Measurements from ENCODE around the gene CLSTN2.
"Not testable (repeated sequence)": the region's sequence is repeated elsewhere in the genome, so short reads cannot be mapped to it uniquely, and the experiment has no call there.

CLSTN2 gene

GRCh38 chr3:140406655-140407054 is 471.7 kb downstream of the CLSTN2 start:
- no peak for TF ChIP-seq Cebpa-rat (IDR thresholded peaks at IDR 0.05)
- Histone ChIP-seq H3K4me3 (no peak overlapping the region), H3K27me3 (no peaks in the 10 kb centered on the region), H3K4me2 (no peak overlapping the region), H4K20me1 (no peaks in the 10 kb centered on the region), H3K4me1 (peaks cover 0 to 19% (median 0%) of the 10 kb centered on the region in 10 experiments; a peak in 7 of 20 replicates), H3K9me3 (replicated peaks in 1 of 11) (peaks cover 0 to 18% (median 4%) of the 10 kb centered on the region in 11 experiments; a peak in 8 of 22 replicates), H3K9ac (no peak overlapping the region), H3K27ac (no peak overlapping the region), H3K36me3 (no peaks in the 10 kb centered on the region)

GRCh38 chr3:140408252-140408651 is 473.3 kb downstream of the CLSTN2 start:
- Histone ChIP-seq H3K4me3 (no peak overlapping the region), H3K4me2 (no peak overlapping the region), H3K27ac (no peak overlapping the region), H3K9me3 (replicated peaks in 1 of 11) (peaks cover 0 to 18% (median 4%) of the 10 kb centered on the region in 11 experiments; a peak in 8 of 22 replicates), H3K27me3 (no peaks in the 10 kb centered on the region), H3K4me1 (peaks cover 0 to 9% (median 0%) of the 10 kb centered on the region in 10 experiments; a peak in 7 of 20 replicates), H3K36me3 (no peaks in the 10 kb centered on the region), H4K20me1 (no peaks in the 10 kb centered on the region), H3K9ac (no peak overlapping the region)
- no peak for TF ChIP-seq Cebpa-rat (IDR thresholded peaks at IDR 0.05)

- H4K20me1 ChIP-seq, result no peaks in the 10 kb centered on the region
- H3K4me2 ChIP-seq, result no peak overlapping the region
- H3K36me3 ChIP-seq, result no peaks in the 10 kb centered on the region
- no peak overlapping the region for H3K27ac ChIP-seq
- peaks cover 0 to 14% (median 0%) of the 10 kb centered on the region in 11 experiments; a peak in 1 of 22 replicates for H3K9me3 ChIP-seq (replicated peaks in 1 of 11)
- no peaks in the 10 kb centered on the region for H3K27me3 ChIP-seq
- no peaks in the 10 kb centered on the region for H3K4me1 ChIP-seq
- no peak overlapping the region for H3K4me3 ChIP-seq
- no peak overlapping the region for H3K9ac ChIP-seq
- TF ChIP-seq Cebpa-rat (IDR thresholded peaks at IDR 0.05), result no peak
Observed at GRCh38 chr3:140416666-140417065, 481.7 kb downstream of the CLSTN2 start.

- no peaks in the 10 kb centered on the region for H3K27me3 ChIP-seq
- no peaks in the 10 kb centered on the region for H3K9me3 ChIP-seq (replicated peaks in 1 of 11)
- no peaks in the 10 kb centered on the region for H3K4me1 ChIP-seq
- no peak overlapping the region for H3K9ac ChIP-seq
- H3K36me3 ChIP-seq, result no peaks in the 10 kb centered on the region
- no peak overlapping the region for H3K4me3 ChIP-seq
- no peak overlapping the region for H3K4me2 ChIP-seq
- no peak overlapping the region for H3K27ac ChIP-seq
- no peak for TF ChIP-seq Cebpa-rat (IDR thresholded peaks at IDR 0.05)
- no peaks in the 10 kb centered on the region for H4K20me1 ChIP-seq
Observed at GRCh38 chr3:140420621-140421357, 485.8 kb downstream of the CLSTN2 start.

GRCh38 chr3:140421884-140422283 is 486.9 kb downstream of the CLSTN2 start:
- Histone ChIP-seq H3K36me3 (no peaks in the 10 kb centered on the region), H3K27ac (no peak overlapping the region), H3K27me3 (no peaks in the 10 kb centered on the region), H3K4me1 (no peaks in the 10 kb centered on the region), H3K9ac (no peak overlapping the region), H4K20me1 (no peaks in the 10 kb centered on the region), H3K4me2 (no peak overlapping the region), H3K9me3 (replicated peaks in 1 of 11) (no peaks in the 10 kb centered on the region), H3K4me3 (no peak overlapping the region)
- no peak for TF ChIP-seq Cebpa-rat (IDR thresholded peaks at IDR 0.05)

- no peak overlapping the region; a peak in 1 of 22 replicates for H3K27ac ChIP-seq
- no peaks in the 10 kb centered on the region for H3K27me3 ChIP-seq
- no peak overlapping the region for H3K4me3 ChIP-seq
- H3K36me3 ChIP-seq, result no peaks in the 10 kb centered on the region
- no peaks in the 10 kb centered on the region for H3K9me3 ChIP-seq (replicated peaks in 1 of 11)
- H3K4me1 ChIP-seq, result no peaks in the 10 kb centered on the region
- H3K9ac ChIP-seq, result no peak overlapping the region
- no peaks in the 10 kb centered on the region for H4K20me1 ChIP-seq
- no peak overlapping the region for H3K4me2 ChIP-seq
- TF ChIP-seq Cebpa-rat (IDR thresholded peaks at IDR 0.05), result no peak
Observed at GRCh38 chr3:140423146-140423545, 488.2 kb downstream of the CLSTN2 start.

GRCh38 chr3:140423574-140423973 is 488.6 kb downstream of the CLSTN2 start:
- not testable (repeated sequence) for H3K4me3 ChIP-seq; H3K9me3 ChIP-seq (replicated peaks in 1 of 11); H3K4me2 ChIP-seq; H3K27ac ChIP-seq; H3K4me1 ChIP-seq; H3K9ac ChIP-seq; H4K20me1 ChIP-seq; H3K36me3 ChIP-seq; H3K27me3 ChIP-seq

GRCh38 chr3:140424211-140424610 is 489.2 kb downstream of the CLSTN2 start:
- no peaks in the 10 kb centered on the region for H3K27me3 ChIP-seq
- H4K20me1 ChIP-seq, result no peaks in the 10 kb centered on the region
- TF ChIP-seq Cebpa-rat (IDR thresholded peaks at IDR 0.05), result no peak
- no peak overlapping the region for H3K4me2 ChIP-seq
- no peaks in the 10 kb centered on the region for H3K9me3 ChIP-seq (replicated peaks in 1 of 11)
- no peak overlapping the region for H3K4me3 ChIP-seq
- no peaks in the 10 kb centered on the region for H3K4me1 ChIP-seq
- no peak overlapping the region for H3K9ac ChIP-seq
- H3K36me3 ChIP-seq, result no peaks in the 10 kb centered on the region
- H3K27ac ChIP-seq, result no peak overlapping the region

- Histone ChIP-seq H3K9me3 (replicated peaks in 1 of 11) (no peaks in the 10 kb centered on the region), H3K27ac (no peak overlapping the region), H4K20me1 (no peaks in the 10 kb centered on the region), H3K4me3 (no peak overlapping the region), H3K36me3 (no peaks in the 10 kb centered on the region), H3K4me1 (no peaks in the 10 kb centered on the region), H3K4me2 (no peak overlapping the region), H3K9ac (no peak overlapping the region), H3K27me3 (no peaks in the 10 kb centered on the region)
- no peak for TF ChIP-seq Cebpa-rat (IDR thresholded peaks at IDR 0.05)
Observed at GRCh38 chr3:140424726-140425125, 489.7 kb downstream of the CLSTN2 start.

- H3K4me2 ChIP-seq, result no peak overlapping the region
- H3K27ac ChIP-seq, result no peak overlapping the region
- no peaks in the 10 kb centered on the region for H3K4me1 ChIP-seq
- H3K36me3 ChIP-seq, result no peaks in the 10 kb centered on the region
- H3K9me3 ChIP-seq (replicated peaks in 1 of 11), result no peaks in the 10 kb centered on the region
- TF ChIP-seq Cebpa-rat (IDR thresholded peaks at IDR 0.05), result no peak
- H3K27me3 ChIP-seq, result no peaks in the 10 kb centered on the region
- no peaks in the 10 kb centered on the region for H4K20me1 ChIP-seq
- H3K9ac ChIP-seq, result no peak overlapping the region
- H3K4me3 ChIP-seq, result no peak overlapping the region
Observed at GRCh38 chr3:140427786-140428185, 492.8 kb downstream of the CLSTN2 start.
